Naive thymus-derived CD4-positive, alpha-beta T cell (primary cell): ENCODE data around the gene PRR23B. TPM values are rescaled to one million over a fixed set of nuclear protein-coding genes. Genes with fewer than 3 reads are reported as not detected.

Experiments used
- ATAC-seq: fragments of 150-1000 bp; cut with Tn5 transposase; 2 replicates; pipeline ENCODE4 v1.10.0; 2021; ENCODE audit warnings: mild to moderate bottlenecking, moderate library complexity
- CTCF ChIA-PET: fragments of 350-600 bp; sonication (Branson Sonifier 250); formaldehyde crosslinking; loops from one replicate; lab custom pipeline; 2021; ENCODE audit warnings: antibody characterized with exemption; lab: Charles Lee
- POLR2A ChIA-PET: fragments of 350-600 bp; sonication (Branson Sonifier 250); formaldehyde crosslinking; loops from one replicate; lab custom pipeline; 2021; ENCODE audit warnings: antibody characterized with exemption, inconsistent platforms; lab: Charles Lee
- DNase-seq, 9 donors: peaks; one replicate each; pipeline versions ENCODE4 v3.0.0 to v3.0.0-alpha.2; 2020 to 2022; ENCODE audit warnings: mixed read lengths in 1 of 9
- H3K27ac ChIP-seq: one replicate; pipeline ENCODE4 v1.7.0; 2013; ENCODE audit warnings: mild to moderate bottlenecking, low read depth, low read length, moderate library complexity
- H3K27me3 ChIP-seq, 2 donors: one replicate each; pipeline ENCODE4 v1.7.0; 2013; ENCODE audit warnings: low read length in 2 of 2, mild to moderate bottlenecking in 2 of 2, moderate library complexity in 2 of 2; ENCODE audit not compliant: control insufficient read depth in 2 of 2, insufficient read depth in 2 of 2
- H3K36me3 ChIP-seq, 3 experiments: 1 replicate in 2 of 3; 2 replicates in 1 of 3; pipeline ENCODE4 v1.7.0; 2013; ENCODE audit warnings: low read length in 3 of 3, mild to moderate bottlenecking in 3 of 3, moderate library complexity in 1 of 3; ENCODE audit not compliant: insufficient read depth in 3 of 3, control insufficient read depth in 2 of 3
- H3K4me1 ChIP-seq, 2 donors: one replicate each; pipeline ENCODE4 v1.7.0; 2013; ENCODE audit warnings: low read length in 2 of 2, mild to moderate bottlenecking in 2 of 2, moderate library complexity in 1 of 2; ENCODE audit not compliant: control insufficient read depth in 2 of 2, insufficient read depth in 2 of 2
- H3K4me3 ChIP-seq: 2 replicates; pipeline ENCODE4 v1.7.0; 2013; ENCODE audit warnings: mild to moderate bottlenecking, low read length
- H3K9me3 ChIP-seq, 3 experiments: 1 replicate in 2 of 3; 2 replicates in 1 of 3; pipeline ENCODE4 v1.7.0; 2013; ENCODE audit warnings: low read length in 3 of 3; ENCODE audit not compliant: control insufficient read depth in 2 of 3
- H3K27ac Mint-ChIP-seq, 9 donors: one replicate each; pipeline ENCODE4 v1.8.0; 2020 to 2022; ENCODE audit warnings: mixed read lengths in 9 of 9, mild to moderate bottlenecking in 8 of 9, moderate library complexity in 5 of 9, inconsistent platforms in 2 of 9
- H3K27me3 Mint-ChIP-seq, 5 donors: one replicate each; pipeline ENCODE4 v1.8.0; 2021 to 2022; ENCODE audit warnings: mixed read lengths in 5 of 5, mild to moderate bottlenecking in 1 of 5
- H3K36me3 Mint-ChIP-seq, 5 donors: one replicate each; pipeline ENCODE4 v1.8.0; 2020 to 2022; ENCODE audit warnings: mixed read lengths in 5 of 5, mild to moderate bottlenecking in 3 of 5, inconsistent platforms in 1 of 5
- H3K4me1 Mint-ChIP-seq, 7 donors: one replicate each; pipeline ENCODE4 v1.8.0; 2020 to 2022; ENCODE audit warnings: mixed read lengths in 7 of 7, mild to moderate bottlenecking in 3 of 7, inconsistent platforms in 1 of 7
- H3K4me3 Mint-ChIP-seq, 10 donors: one replicate each; pipeline ENCODE4 v1.8.0; 2020 to 2022; ENCODE audit warnings: mild to moderate bottlenecking in 10 of 10, mixed read lengths in 10 of 10, moderate library complexity in 6 of 10, inconsistent platforms in 2 of 10
- H3K9me3 Mint-ChIP-seq, 11 donors: one replicate each; pipeline ENCODE4 v1.8.0; 2020 to 2022; ENCODE audit warnings: mixed read lengths in 11 of 11, mild to moderate bottlenecking in 4 of 11, inconsistent platforms in 1 of 11, moderate library complexity in 1 of 11
- intact Hi-C, 2 donors: fragments of 100-400 bp; cut with micrococcal nuclease; formaldehyde crosslinking; loops; one replicate each; pipeline ENCODE4 v1.15.1; 2023
- polyA plus RNA-seq, 2 donors: library from polyadenylated mRNA; unstranded; fragments of 300-500 nt; fragmentation: Illumina TruSeq; gene quantifications; one replicate each; pipeline ENCODE4 v1.2.3, GENCODE V29; 2021
- total RNA-seq, 6 experiments: library from RNA in 5 of 6; stranded (reverse) in 5 of 6; gene quantifications; 1 replicate in 5 of 6; 2 replicates in 1 of 6; pipeline ENCODE4 v1.2.3 and lab custom pipeline; 2021 to 2026

PRR23B gene
- total and polyA plus RNA-seq, 7 experiments from 2014 or later, result not detected

DNA sequence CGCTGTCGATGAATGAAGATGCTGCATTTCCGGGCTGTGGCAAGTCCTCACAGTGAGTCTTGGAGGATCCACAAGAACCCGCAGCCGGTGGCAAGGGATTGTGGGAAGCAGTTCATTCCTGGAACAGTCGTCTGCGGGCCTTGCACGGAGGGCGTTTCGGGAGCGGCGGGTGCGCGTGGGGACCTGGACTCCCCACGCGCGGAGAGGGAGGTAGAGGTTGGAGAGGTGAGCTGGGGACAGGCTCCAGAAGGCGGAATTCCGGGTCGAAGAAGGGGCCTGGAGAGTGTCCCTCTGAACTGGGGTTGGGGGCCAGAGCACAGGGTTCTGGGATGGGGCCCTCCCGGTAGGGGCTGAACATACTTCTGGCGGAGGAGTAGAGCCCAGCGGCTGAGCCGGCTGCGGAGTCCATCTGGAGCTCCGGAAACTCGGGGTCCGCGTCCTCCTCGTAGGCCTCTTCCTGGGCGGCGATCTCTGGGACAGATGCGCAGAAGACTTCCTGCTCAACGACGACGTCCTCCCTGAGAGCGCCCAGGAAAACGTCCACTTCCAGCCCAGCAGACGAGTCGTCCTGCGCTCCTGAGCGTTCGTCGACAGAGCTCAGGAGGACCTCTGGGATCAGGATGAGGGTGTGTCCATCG lies 15.3 kb downstream of the PRR23B start:
- Histone ChIP-seq H3K4me3 (no peak overlapping the region), H3K9me3 (no peaks in the 10 kb centered on the region), H3K4me1 (no peaks in the 10 kb centered on the region), H3K27me3 (no peaks in the 10 kb centered on the region), H3K36me3 (no peaks in the 10 kb centered on the region), H3K27ac (no peak overlapping the region)
- Mint-ChIP-seq H3K4me1 (no peaks in the 10 kb centered on the region), H3K27ac (no peak overlapping the region), H3K9me3 (peaks cover 4 to 65% (median 21%) of the 10 kb centered on the region in 11 donors), H3K36me3 (peaks cover 0 to 14% (median 0%) of the 10 kb centered on the region in 5 donors), H3K27me3 (peaks cover 0 to 35% (median 20%) of the 10 kb centered on the region in 5 donors), H3K4me3 (no peak overlapping the region)
- ChIA-PET POLR2A (no interaction called here), CTCF (no interaction called here)
- no peak for ATAC-seq
- no peak for DNase-seq
- intact Hi-C loops, result no loop called here

DNA sequence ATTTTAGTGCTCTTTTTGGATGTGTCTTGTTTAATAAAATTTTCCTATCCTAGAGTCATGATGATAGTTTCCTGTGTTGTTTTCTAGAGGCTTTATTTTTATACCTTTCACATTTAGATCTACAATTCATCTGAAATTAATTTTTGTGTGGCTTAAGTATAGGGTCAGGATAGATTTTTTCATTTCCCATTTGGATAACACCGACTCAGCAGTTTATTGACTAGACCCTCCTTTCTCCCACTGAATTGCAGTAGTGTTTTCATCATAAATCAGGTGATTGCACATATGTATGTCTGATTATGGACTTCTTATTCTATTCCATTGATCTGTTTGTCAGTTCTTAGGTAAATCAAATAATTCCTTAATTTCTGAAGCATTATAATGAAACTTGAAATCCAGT lies 25.0 kb downstream of the PRR23B start:
- Mint-ChIP-seq H3K27me3 (peaks cover 13 to 57% (median 35%) of the 10 kb centered on the region in 5 donors), H3K4me3 (no peak overlapping the region)
- ATAC-seq, result no peak

DNA sequence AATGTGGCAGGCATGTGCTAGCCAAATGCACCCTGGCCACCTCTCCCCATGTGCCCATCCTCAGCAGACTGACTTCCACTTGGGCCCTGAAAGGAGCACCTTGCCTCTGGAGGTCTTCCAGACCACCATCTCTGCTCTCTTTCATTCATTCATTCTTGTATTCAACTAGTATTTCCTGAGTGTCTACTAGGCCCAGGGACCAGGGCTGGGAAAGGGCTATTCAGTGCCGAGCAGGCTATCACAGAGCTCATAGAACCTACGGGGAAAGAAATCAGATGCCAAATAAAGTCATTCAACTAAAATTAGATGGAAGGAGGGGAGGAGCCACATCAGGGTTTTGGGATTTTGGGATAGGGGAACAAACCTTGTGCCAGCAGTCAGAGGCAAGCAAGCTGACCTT lies 33.5 kb downstream of the PRR23B start:
- Mint-ChIP-seq H3K27ac (no peak overlapping the region), H3K9me3 (peaks cover 0 to 3% (median 0%) of the 10 kb centered on the region in 11 donors), H3K36me3 (no peaks in the 10 kb centered on the region), H3K4me3 (no peak overlapping the region), H3K27me3 (peaks cover 2 to 14% (median 6%) of the 10 kb centered on the region in 5 donors), H3K4me1 (no peaks in the 10 kb centered on the region)
- Histone ChIP-seq H3K4me1 (no peaks in the 10 kb centered on the region), H3K9me3 (no peaks in the 10 kb centered on the region), H3K36me3 (no peaks in the 10 kb centered on the region), H3K27me3 (no peaks in the 10 kb centered on the region), H3K27ac (no peak overlapping the region), H3K4me3 (no peak overlapping the region)
- intact Hi-C loops, result no loop called here
- ChIA-PET CTCF (no interaction called here), POLR2A (no interaction called here)
- no peak for DNase-seq
- ATAC-seq, result no peak

More for the DNA sequence above, 25.0 kb downstream of the PRR23B start:
- Histone ChIP-seq H3K27ac (no peak overlapping the region), H3K36me3 (no peaks in the 10 kb centered on the region), H3K27me3 (no peaks in the 10 kb centered on the region), H3K4me3 (no peak overlapping the region), H3K9me3 (no peaks in the 10 kb centered on the region), H3K4me1 (no peaks in the 10 kb centered on the region)
- Mint-ChIP-seq H3K27ac (no peak overlapping the region), H3K36me3 (no peaks in the 10 kb centered on the region), H3K9me3 (peaks cover 0 to 14% (median 4%) of the 10 kb centered on the region in 11 donors), H3K4me1 (no peaks in the 10 kb centered on the region)
- ChIA-PET CTCF (no interaction called here), POLR2A (no interaction called here)
- intact Hi-C loops, result no loop called here
- no peak for DNase-seq

DNA sequence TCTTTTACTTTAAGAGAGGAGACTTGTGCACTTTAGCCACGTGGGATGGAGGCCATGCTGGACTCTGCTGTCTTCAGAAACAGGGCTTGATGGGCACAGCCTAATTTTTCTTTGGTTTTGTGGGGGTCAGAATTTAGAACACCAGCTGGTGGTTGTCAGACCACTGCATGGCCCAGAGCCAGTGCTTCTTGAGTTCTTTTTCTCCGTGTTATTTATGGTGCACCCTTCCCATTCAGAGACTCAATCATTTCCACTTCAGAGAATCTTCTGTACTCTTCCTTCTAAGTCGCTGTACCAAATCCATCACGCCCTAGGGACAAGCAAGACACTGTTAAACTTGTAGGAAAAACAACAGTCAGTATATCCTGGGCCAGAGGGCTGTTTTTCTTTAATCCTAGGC lies 34.8 kb downstream of the PRR23B start:
- no peak overlapping the region for H3K27ac Mint-ChIP-seq
- peaks cover 2 to 14% (median 6%) of the 10 kb centered on the region in 5 donors for H3K27me3 Mint-ChIP-seq
- no peaks in the 10 kb centered on the region for H3K36me3 Mint-ChIP-seq
- no peak overlapping the region for H3K4me3 Mint-ChIP-seq
- CTCF ChIA-PET, result no interaction called here
- H3K4me1 Mint-ChIP-seq, result no peaks in the 10 kb centered on the region
- no peak overlapping the region for H3K27ac ChIP-seq
- POLR2A ChIA-PET, result no interaction called here
- no peaks in the 10 kb centered on the region for H3K27me3 ChIP-seq
- no peak for ATAC-seq
- H3K9me3 Mint-ChIP-seq, result peaks cover 0 to 3% (median 0%) of the 10 kb centered on the region in 11 donors
- H3K9me3 ChIP-seq, result no peaks in the 10 kb centered on the region
- no peaks in the 10 kb centered on the region for H3K4me1 ChIP-seq
- H3K4me3 ChIP-seq, result no peak overlapping the region
- H3K36me3 ChIP-seq, result no peaks in the 10 kb centered on the region
- intact Hi-C loops, result no loop called here
- DNase-seq, result no peak

DNA sequence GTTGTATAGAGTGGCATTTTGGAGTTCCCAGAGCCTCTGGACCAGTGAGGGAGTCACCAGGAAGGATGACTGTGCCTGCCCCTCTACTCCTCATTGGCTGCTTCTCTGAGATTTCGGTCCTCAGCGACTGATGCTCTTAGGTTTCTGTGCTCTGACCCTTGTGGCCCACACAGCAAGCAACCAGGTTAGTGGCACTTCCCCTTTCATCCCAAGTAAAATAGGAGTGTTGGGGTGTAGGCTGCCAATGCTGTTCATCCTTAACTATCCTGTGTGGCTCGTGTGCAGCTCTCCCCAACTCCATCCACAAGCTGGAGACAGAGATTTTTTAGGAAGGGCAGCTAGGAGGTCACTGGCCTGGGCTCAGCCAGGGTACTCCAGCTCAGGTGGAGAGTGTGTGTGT lies 35.9 kb downstream of the PRR23B start:
- Histone ChIP-seq H3K36me3 (no peaks in the 10 kb centered on the region), H3K27ac (no peak overlapping the region), H3K27me3 (no peaks in the 10 kb centered on the region), H3K9me3 (no peaks in the 10 kb centered on the region), H3K4me3 (no peak overlapping the region), H3K4me1 (no peaks in the 10 kb centered on the region)
- no peak for DNase-seq
- no peak for ATAC-seq
- Mint-ChIP-seq H3K4me1 (no peaks in the 10 kb centered on the region), H3K27ac (no peak overlapping the region), H3K4me3 (no peak overlapping the region), H3K36me3 (no peaks in the 10 kb centered on the region), H3K9me3 (peaks cover 0 to 3% (median 0%) of the 10 kb centered on the region in 11 donors), H3K27me3 (peaks cover 2 to 21% (median 6%) of the 10 kb centered on the region in 5 donors)
- POLR2A ChIA-PET, result no interaction called here
- CTCF ChIA-PET, result no interaction called here
- intact Hi-C loops, result no loop called here

DNA sequence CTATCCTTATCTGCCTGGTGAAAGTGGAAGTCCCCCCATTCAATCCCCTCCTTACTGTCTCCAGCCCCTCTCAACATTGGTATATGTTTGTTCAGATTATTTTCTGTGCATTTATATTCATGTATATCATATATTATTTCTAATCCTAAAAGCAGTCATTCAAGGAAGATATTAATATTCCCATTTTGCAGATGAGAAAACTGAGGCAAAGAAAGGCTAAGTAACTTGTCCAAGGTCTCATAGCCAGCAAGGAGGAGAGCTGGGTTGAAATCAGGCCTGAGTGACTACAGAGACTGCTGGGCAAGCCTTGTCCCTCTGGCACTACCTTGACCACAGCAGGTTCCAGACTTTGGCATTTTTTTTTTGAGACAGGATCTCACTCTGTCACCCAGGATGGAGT lies 44.7 kb downstream of the PRR23B start:
- DNase-seq (no peak), ATAC-seq (no peak)
- Histone ChIP-seq H3K27ac (no peak overlapping the region), H3K36me3 (no peaks in the 10 kb centered on the region), H3K27me3 (no peaks in the 10 kb centered on the region), H3K4me1 (no peaks in the 10 kb centered on the region), H3K9me3 (no peaks in the 10 kb centered on the region), H3K4me3 (no peak overlapping the region)
- Mint-ChIP-seq H3K27me3 (peaks cover 1 to 40% (median 26%) of the 10 kb centered on the region in 5 donors), H3K27ac (no peak overlapping the region), H3K36me3 (no peaks in the 10 kb centered on the region), H3K4me1 (peaks cover 0 to 3% (median 0%) of the 10 kb centered on the region in 7 donors), H3K4me3 (no peak overlapping the region), H3K9me3 (peaks cover 0 to 4% (median 0%) of the 10 kb centered on the region in 11 donors)
- intact Hi-C loops, result no loop called here
- POLR2A ChIA-PET, result no interaction called here
- CTCF ChIA-PET, result no interaction called here

DNA sequence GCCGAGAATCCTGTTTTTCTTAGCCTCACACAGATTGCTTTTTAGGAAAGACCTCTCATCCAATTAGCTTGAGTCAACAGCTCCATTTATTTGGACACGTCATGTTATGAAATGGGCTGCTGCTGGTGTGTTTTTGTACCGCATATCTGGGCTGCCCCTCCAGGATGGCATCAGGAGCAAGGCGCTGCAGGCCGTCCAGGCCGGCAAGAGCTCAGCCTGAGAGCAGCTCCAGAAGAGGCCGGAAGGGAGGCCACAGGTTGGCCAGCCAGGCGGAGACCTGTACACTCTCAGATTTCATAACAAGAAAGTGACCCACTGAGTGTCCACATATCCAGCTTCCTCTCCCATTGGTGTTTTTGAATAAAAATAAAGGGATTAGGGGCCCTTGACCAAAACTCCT lies 45.4 kb downstream of the PRR23B start:
- CTCF ChIA-PET, result no interaction called here

More for the DNA sequence above, 45.4 kb downstream of the PRR23B start:
- Histone ChIP-seq H3K9me3 (no peaks in the 10 kb centered on the region), H3K36me3 (no peaks in the 10 kb centered on the region), H3K27ac (no peak overlapping the region), H3K27me3 (no peaks in the 10 kb centered on the region), H3K4me1 (no peaks in the 10 kb centered on the region), H3K4me3 (no peak overlapping the region)
- Mint-ChIP-seq H3K4me1 (peaks cover 0 to 3% (median 0%) of the 10 kb centered on the region in 7 donors), H3K9me3 (peaks cover 0 to 4% (median 0%) of the 10 kb centered on the region in 11 donors), H3K27me3 (peaks cover 2 to 42% (median 27%) of the 10 kb centered on the region in 5 donors), H3K4me3 (no peak overlapping the region), H3K27ac (no peak overlapping the region), H3K36me3 (no peaks in the 10 kb centered on the region)
- DNase-seq (no peak), ATAC-seq (no peak)
- POLR2A ChIA-PET, result no interaction called here
- intact Hi-C loops, result no loop called here
